Aorta (tissue), 5 donors: ENCODE measurements around the gene TTC39B. TPM values are rescaled to one million over a fixed set of nuclear protein-coding genes. Genes with fewer than 3 reads are reported as not detected.

Experiments
- ATAC-seq: fragments of 200-7000 bp; cut with Tn5 transposase; one replicate; pipeline ENCODE4 v1.9.1; 2022; ENCODE audit warnings: moderate library complexity; ENCODE audit not compliant: low FRiP score
- DNase-seq, 2 donors: peaks; one replicate each; pipeline ENCODE4 v3.0.0-alpha.2; 2020
- H3K27ac ChIP-seq, 2 donors: one replicate each; pipeline ENCODE4 v1.5.1; 2013; ENCODE audit warnings: low read length in 2 of 2, mild to moderate bottlenecking in 2 of 2, moderate library complexity in 2 of 2, control low read depth in 1 of 2, inconsistent platforms in 1 of 2, low read depth in 1 of 2
- H3K27me3 ChIP-seq, 2 donors: one replicate each; pipeline ENCODE4 v1.6.1; 2013; ENCODE audit warnings: control low read depth in 1 of 2, low read length in 1 of 2, mild to moderate bottlenecking in 1 of 2, moderate library complexity in 1 of 2; ENCODE audit not compliant: insufficient read depth in 2 of 2, control insufficient read depth in 1 of 2
- H3K36me3 ChIP-seq, 2 donors: one replicate each; pipeline ENCODE4 v1.6.1; 2013; ENCODE audit warnings: control low read depth in 1 of 2, low read length in 1 of 2, mild to moderate bottlenecking in 1 of 2; ENCODE audit not compliant: insufficient read depth in 2 of 2, control insufficient read depth in 1 of 2
- H3K4me1 ChIP-seq, 2 donors: one replicate each; pipeline ENCODE4 v1.6.1; 2013; ENCODE audit warnings: low read length in 2 of 2, control low read depth in 1 of 2, mild to moderate bottlenecking in 1 of 2, moderate library complexity in 1 of 2; ENCODE audit not compliant: insufficient read depth in 2 of 2, control insufficient read depth in 1 of 2
- H3K4me3 ChIP-seq, 2 donors: one replicate each; pipeline ENCODE4 v1.5.1; 2013; ENCODE audit warnings: low read length in 2 of 2, control low read depth in 1 of 2, mild to moderate bottlenecking in 1 of 2
- H3K9me3 ChIP-seq: one replicate; pipeline ENCODE4 v1.6.1; 2013; ENCODE audit warnings: mild to moderate bottlenecking, low read length; ENCODE audit not compliant: control insufficient read depth
- WGBS, 2 donors: extraction: QIAGEN DNeasy Blood & Tissue Kit; methylation state at CpG; one replicate each; pipeline ENCODE4 v1.1.7; 2013; 5-methylcytosine and 5-hydroxymethylcytosine counted together
- intact Hi-C, 2 donors: fragments of 100-400 bp; cut with DNase I; formaldehyde crosslinking; loops; one replicate each; pipeline versions ENCODE4 v1.14.2 to v1.15.0; 2022
- polyA plus RNA-seq, 2 donors: library from polyadenylated mRNA; stranded (reverse); fragments of 200-250 nt; gene quantifications; one replicate each; pipeline ENCODE4 v1.2.3, GENCODE V29; 2013
- total RNA-seq, 2 donors: library from RNA; stranded (reverse); fragmentation: NEBNext Ultra II Directional; extraction: Animal tissue kit (Norgen Biotek cat#: 25700); gene quantifications; one replicate each; pipeline ENCODE4 v1.2.1, GENCODE V29; 2021
- donor health status: healthy with polysubstance abuse.
- donor health status: Bipolar disorder and iron deficiency.
- donor health status: DM: no; HTN: no; CAD: no.
- donor health status: DM: no; HTN: no; CAD: no.
- donor health status: DM: yes; HTN: yes; CAD: no.

TTC39B gene
- total and polyA plus RNA-seq, 4 donors: 6.1 to 40.8 (median 26.8) TPM

GRCh38 chr9:15211160-15211814 lies 95.7 kb downstream of the TTC39B start:
- no peaks in the 10 kb centered on the region for H3K36me3 ChIP-seq
- peak overlapping the region in 1 of 2 donors; percentile 16 for H3K4me3 ChIP-seq
- H3K27me3 ChIP-seq: no peaks in the 10 kb centered on the region
- DNase-seq (peak in 1 of 2 donors; percentile 46), ATAC-seq (peak; percentile 89)
- 3 to 4% methylated on average over 6 of the region's 6 CpGs for WGBS, 2 donors
- H3K27ac ChIP-seq: peak overlapping the region; percentile 46 to 84
- intact Hi-C loops: loop anchor here (2.0 to 10.0 kb wide), 5 partner anchors 81 to 394 kb away; partner anchors contain the start of gene TTC39B (in 1 of the 2)
- peaks cover 0 to 7% of the 10 kb centered on the region in 2 donors for H3K4me1 ChIP-seq
- no peaks in the 10 kb centered on the region for H3K9me3 ChIP-seq

DNA sequence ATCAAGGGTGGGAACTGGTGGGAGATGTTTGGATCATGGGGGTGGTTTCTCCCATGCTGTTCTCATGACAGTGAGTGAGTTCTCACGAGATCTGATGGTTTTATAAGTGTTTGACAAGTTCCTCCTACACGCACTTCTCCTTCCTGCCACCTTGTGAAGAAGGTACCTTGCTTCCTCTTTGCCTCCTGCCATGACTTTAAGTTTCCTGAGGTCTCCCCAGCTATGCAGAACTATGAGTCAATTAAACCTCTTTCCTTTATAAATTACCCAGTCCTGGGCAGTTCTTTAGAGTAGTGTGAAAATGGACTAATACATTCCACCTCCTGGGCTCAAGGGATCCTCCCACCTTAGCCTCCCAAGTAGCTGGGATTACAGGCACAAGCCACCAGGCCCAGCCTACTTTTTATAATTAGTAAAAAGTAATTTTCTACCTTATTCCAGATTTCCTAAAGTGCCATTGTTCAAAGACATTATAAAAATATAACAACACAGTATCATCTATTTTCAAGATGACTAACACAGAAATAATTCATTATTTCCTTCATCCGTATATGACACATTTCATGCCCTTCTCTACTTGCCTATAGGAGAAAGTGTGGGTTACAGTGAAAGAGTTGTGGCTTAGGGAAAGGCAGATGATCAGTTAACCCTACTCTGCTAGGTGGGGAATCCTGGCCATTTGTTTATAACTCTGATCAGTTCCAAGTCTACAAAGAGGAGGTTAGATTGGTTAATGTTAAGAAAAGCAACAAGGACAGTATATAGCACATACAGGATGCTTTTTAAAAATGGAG lies 99.9 kb downstream of the TTC39B start:
- Histone ChIP-seq H3K4me1 (peaks cover 0 to 4% of the 10 kb centered on the region in 2 donors), H3K4me3 (no peak overlapping the region), H3K36me3 (no peaks in the 10 kb centered on the region), H3K9me3 (no peaks in the 10 kb centered on the region), H3K27me3 (no peaks in the 10 kb centered on the region), H3K27ac (no peak overlapping the region)
- ATAC-seq (no peak), DNase-seq (no peak)
- 82 to 86% methylated on average over 3 of the region's 3 CpGs for WGBS, 2 donors
- intact Hi-C loops: no loop called here

- whole genome bisulfite sequencing, 2 donors: 83 to 89% methylated on average over 7 of the region's 7 CpGs
- Histone ChIP-seq H3K9me3 (no peaks in the 10 kb centered on the region), H3K4me3 (no peak overlapping the region), H3K27ac (no peak overlapping the region), H3K4me1 (peaks cover 0 to 3% of the 10 kb centered on the region in 2 donors), H3K36me3 (no peaks in the 10 kb centered on the region), H3K27me3 (no peaks in the 10 kb centered on the region)
- intact Hi-C loops: no loop called here
- ATAC-seq (no peak), DNase-seq (no peak)
Measured at GRCh38 chr9:15205632-15206420, 101.2 kb downstream of the TTC39B start.

DNA sequence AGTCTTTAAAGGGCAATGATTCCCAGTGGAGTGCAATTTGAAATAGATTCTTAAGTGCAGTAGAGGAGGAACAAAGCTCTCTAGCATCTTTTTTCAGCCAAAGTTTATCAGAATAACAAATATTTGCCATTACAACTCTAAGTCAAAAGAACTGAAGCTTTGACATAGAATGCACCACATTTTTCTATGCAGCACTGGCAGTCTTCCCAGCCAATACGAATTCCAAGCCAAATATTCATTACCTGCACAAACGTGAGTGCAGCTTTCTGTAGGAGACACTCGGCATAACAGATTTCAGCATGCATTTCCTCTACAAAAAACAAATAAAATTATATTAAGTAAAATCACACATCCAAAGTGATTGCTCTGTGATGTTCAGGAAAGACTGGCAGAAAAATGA lies 103.4 kb downstream of the TTC39B start:
- 6 to 15% methylated on average over 3 of the region's 3 CpGs for WGBS, 2 donors
- intact Hi-C loops: no loop called here

GRCh38 chr9:15200111-15200510 lies 106.9 kb downstream of the TTC39B start:
- H3K27me3 ChIP-seq: no peaks in the 10 kb centered on the region
- peaks cover 0 to 7% of the 10 kb centered on the region in 2 donors for H3K36me3 ChIP-seq
- no peak for DNase-seq
- intact Hi-C loops: no loop called here
- no peak overlapping the region for H3K27ac ChIP-seq
- no peaks in the 10 kb centered on the region for H3K4me1 ChIP-seq
- 97 to 98% methylated on average over 3 of the region's 3 CpGs for WGBS, 2 donors
- H3K4me3 ChIP-seq: no peak overlapping the region
- no peak for ATAC-seq
- H3K9me3 ChIP-seq: no peaks in the 10 kb centered on the region

More for the DNA sequence above, 103.4 kb downstream of the TTC39B start:
- ATAC-seq (no peak), DNase-seq (no peak)
- Histone ChIP-seq H3K36me3 (no peaks in the 10 kb centered on the region), H3K4me3 (no peak overlapping the region), H3K27ac (no peak overlapping the region), H3K4me1 (no peaks in the 10 kb centered on the region), H3K27me3 (no peaks in the 10 kb centered on the region), H3K9me3 (no peaks in the 10 kb centered on the region)

DNA sequence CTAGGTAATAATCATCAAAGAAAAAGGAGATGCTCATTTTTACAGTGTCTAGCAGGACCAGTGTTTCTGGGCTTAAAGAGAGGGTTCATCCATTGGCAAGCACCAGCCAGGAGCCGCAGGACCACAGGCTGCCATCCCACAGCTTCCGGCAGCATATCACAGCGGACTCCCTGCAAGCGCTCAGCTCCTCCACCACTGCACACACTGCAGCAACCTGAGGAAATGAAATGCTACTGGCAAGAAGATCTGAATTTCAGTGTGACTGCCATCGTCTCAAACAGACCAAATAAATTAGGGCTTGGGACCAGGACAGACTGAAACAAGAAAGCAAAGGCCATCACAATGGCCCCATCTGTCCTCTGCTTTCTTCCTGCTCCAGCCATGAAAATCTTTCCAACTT lies 114.2 kb downstream of the TTC39B start:
- H3K4me1 ChIP-seq: no peaks in the 10 kb centered on the region
- WGBS, 2 donors: 93 to 97% methylated on average over 5 of the region's 5 CpGs
- DNase-seq (peak in 1 of 2 donors; percentile 59), ATAC-seq (no peak)
- H3K27ac ChIP-seq: no peak overlapping the region
- H3K36me3 ChIP-seq: peaks cover 11 to 17% of the 10 kb centered on the region in 2 donors
- no peak overlapping the region for H3K4me3 ChIP-seq
- no peaks in the 10 kb centered on the region for H3K27me3 ChIP-seq
- no peaks in the 10 kb centered on the region for H3K9me3 ChIP-seq
- intact Hi-C loops: no loop called here

DNA sequence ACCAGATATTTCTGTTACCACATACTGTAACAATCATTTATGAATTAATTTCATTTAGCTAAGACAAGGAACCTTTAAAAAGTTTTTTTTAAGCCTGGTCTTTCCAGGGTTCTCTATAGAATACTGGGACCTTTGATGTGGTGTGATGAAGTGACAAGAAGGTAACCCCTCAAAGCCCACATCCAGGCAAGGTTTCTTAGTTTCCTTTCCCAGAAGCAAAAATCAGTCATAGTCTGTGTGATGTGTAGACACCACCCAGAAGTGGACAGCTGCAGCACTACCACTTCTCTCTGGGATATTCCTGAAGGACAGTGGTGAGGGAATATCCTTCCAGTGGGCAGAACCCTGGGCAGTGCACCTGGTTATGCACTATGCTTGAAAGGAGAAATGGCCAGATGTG lies 115.6 kb downstream of the TTC39B start:
- intact Hi-C loops: no loop called here
- H3K27me3 ChIP-seq: no peaks in the 10 kb centered on the region
- H3K4me1 ChIP-seq: no peaks in the 10 kb centered on the region
- no peak overlapping the region for H3K4me3 ChIP-seq
- H3K36me3 ChIP-seq: peaks cover 14 to 16% of the 10 kb centered on the region in 2 donors
- ATAC-seq (no peak), DNase-seq (no peak)
- no peaks in the 10 kb centered on the region for H3K9me3 ChIP-seq
- no peak overlapping the region for H3K27ac ChIP-seq

GRCh38 chr9:15189481-15189880 lies 117.5 kb downstream of the TTC39B start:
- H3K4me3 ChIP-seq: no peak overlapping the region
- H3K27ac ChIP-seq: no peak overlapping the region
- WGBS, 2 donors: 58 to 66% methylated on average over 7 of the region's 7 CpGs
- intact Hi-C loops: no loop called here
- ATAC-seq (no peak), DNase-seq (no peak)
- peaks cover 12 to 14% of the 10 kb centered on the region in 2 donors for H3K36me3 ChIP-seq
- no peaks in the 10 kb centered on the region for H3K4me1 ChIP-seq
- no peaks in the 10 kb centered on the region for H3K9me3 ChIP-seq
- H3K27me3 ChIP-seq: no peaks in the 10 kb centered on the region
